HG03064 (cell line): ENCODE measurements around the gene TECPR2.
"Not testable (repeated sequence)": the region's sequence is repeated elsewhere in the genome, so short reads cannot be mapped to it uniquely, and the experiment has no call there.

ENCODE experiments used
- ATAC-seq: cut with Tn5 transposase; IDR thresholded peaks from one replicate; pipeline ENCODE4 v1.9.1; 2021; ENCODE audit warnings: low read depth; ENCODE audit not compliant: unreplicated experiment

The TECPR2 gene

DNA sequence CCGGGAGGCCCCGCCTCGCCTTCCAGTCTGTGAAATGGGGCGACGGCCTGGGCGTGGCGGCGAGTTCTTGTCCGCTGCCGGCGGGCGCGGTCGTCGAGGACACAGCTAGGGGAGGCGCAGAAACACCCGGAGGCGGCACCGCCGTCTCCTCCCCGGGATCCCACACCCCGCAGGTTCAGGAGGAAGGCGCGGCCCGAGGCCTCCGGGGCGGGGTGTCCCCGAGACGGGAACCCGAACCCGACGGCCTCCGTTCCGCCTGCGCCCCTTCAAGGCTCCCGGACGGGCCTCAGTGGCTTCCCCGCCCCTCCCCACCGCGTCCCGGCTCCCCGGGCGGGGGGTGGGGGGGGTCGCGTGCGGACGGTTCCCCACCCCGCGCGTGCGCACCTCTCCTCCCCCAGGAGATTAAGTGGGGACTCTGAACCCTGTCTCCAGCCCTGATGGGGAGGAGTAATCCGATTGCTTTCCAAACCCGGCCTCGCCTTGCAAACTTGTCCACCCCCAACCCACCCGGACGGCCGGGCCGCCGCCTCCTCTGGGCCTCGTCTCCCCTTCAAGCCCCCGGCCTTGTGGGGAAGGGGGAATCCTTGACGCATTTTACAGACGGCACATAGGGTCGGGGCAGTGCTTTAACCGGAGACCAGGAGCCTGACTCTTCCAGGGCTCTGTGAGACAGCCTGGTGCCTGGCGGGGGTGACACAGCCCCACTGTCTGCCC is 182.2 kb downstream of the TECPR2 start:
- no peak for ATAC-seq

DNA sequence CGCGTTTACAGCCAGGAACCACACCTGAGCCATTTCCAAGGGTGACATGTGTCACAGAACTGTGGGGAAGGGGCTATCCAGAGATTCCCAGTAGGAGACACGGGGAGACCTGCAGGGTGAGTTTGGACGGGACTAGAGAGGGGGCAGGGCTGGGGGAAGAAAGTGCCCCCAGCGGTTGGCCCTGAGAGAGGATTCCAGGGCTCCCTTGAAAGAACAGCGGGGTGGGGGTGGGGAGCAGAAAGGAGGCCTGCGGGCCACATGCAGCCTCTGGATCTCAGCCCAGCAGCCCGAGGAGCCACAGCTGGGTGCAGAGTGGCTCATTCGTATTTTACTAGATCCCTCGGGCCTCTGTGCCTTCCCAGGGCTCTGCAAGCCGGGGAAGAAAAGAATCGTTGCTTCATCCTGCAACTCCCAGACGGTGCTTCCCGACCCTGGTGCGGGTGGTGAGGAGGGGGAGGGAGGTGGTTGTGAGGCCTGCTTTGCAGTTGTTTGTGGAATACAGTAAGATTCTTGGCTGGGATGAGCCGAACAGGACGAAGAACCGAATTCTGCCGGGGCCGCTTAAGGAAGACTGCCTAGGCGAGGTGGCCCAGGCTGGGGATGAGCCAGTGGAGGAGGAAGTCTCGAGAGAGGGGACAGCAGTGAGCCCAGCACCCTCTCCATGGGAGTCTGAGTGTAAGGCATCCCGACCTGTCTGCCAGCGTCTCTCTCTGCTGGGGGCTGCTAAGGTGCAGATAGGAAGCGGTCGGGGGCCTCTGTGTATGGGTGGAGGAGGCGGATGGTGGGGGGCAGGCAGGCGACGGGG is 182.9 kb downstream of the TECPR2 start:
- ATAC-seq, result no peak

DNA sequence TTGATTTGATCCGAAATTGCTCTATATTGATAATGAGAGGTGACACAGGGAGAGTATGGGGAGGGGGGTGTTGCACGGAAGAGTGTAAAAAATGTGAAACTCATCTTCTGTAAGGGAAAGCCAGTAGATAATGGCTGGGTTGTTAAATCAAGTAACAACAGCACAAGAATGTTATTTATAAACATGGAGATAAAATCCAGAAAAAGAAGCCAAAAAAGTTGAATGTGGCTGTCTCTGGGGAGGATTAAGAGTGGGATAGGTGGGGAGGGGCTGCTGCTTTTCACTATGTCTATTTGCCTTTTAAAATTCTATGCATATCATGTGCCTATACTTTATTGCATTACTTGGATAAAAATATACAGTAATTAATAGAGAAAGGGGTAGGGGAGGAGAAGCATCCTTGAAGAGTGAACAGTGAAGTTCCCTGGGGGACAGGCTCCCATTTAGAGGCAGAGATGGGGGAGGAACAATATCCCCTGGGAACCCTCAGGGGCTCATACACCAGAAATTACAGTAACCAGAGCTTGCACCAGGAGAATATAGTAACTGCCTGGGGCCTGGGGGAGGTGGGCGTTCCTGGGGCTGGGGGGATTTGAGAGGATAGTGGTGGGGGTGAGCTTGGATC is 186.0 kb downstream of the TECPR2 start:
- no peak for ATAC-seq

DNA sequence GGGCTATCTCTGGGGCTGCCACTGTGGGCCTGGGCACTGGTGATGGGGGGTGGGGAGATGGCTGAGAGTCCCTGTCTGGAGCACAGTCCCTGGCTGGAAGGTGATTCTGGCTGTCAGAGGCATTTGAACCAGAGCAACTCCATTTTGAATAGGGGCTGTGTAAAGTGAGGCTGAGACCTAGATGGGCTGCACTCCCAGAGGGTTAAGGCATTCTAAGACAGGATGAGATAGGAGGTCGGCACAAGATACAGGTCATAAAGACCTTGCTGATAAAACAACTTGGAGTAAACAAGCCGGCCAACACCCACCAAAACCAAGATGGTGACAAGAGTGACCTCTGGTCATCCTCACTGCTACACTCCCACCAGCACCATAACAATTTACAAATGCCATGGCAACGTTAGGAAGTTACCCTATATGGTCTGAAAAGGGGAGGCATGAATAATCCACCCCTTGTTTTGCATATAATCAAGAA is 188.2 kb downstream of the TECPR2 start:
- ATAC-seq, result not testable (repeated sequence)
